ENCODE results near the gene TNNT3. TPM values are rescaled to one million over a fixed set of nuclear protein-coding genes. Genes with fewer than 3 reads are reported as not detected.

The TNNT3 gene
- total RNA-seq, 1 experiment from 2014 or later: not detected

GRCh38 chr11:1889224-1889930, 30.1 kb upstream of the TNNT3 start:
- DNase-seq: no peak
- no peaks in the 10 kb centered on the region for H4K20me1 ChIP-seq (ENCODE audit: low read length)
- BruUV-seq (replicated peaks): no TSS peak
- no peak for ATAC-seq
- no peaks in the 10 kb centered on the region; the same call in 1 of the 2 replicates for H3K27me3 ChIP-seq (ENCODE audit: low read length)
- intact Hi-C loops (cut with micrococcal nuclease): no loop called here
- H3K9me2 ChIP-seq (replicated peaks; ENCODE audit: low read length): no peaks in the 10 kb centered on the region
- ChIA-PET POLR2A (ENCODE audit: unreplicated experiment) (no interaction called here), CTCF (no interaction called here)
- H3F3A ChIP-seq (ENCODE audit: low read length, unreplicated experiment): no peaks in the 10 kb centered on the region
- no peak for TF ChIP-seq EZH2phosphoT487 (IDR thresholded peaks at IDR 0.05; ENCODE audit: borderline replicate concordance, low read length)
- TF ChIP-seq CTCF (conservative IDR thresholded peaks at IDR 0.05; ENCODE audit: low read depth, low read length): no peak
- no peak for TF ChIP-seq EZH2 (IDR thresholded peaks at IDR 0.05; ENCODE audit: low read length, unreplicated experiment)
- H2AFZ ChIP-seq (ENCODE audit: low read length): no peak overlapping the region
- no peaks in the 10 kb centered on the region for H3K36me3 ChIP-seq (ENCODE audit: low read depth, low read length)
- no peak overlapping the region for H3K4me2 ChIP-seq (ENCODE audit: low read length)
- no peaks in the 10 kb centered on the region for H3K4me1 ChIP-seq (ENCODE audit: insufficient read depth, low read length)
- H3K79me2 ChIP-seq (ENCODE audit: low read length): no peaks in the 10 kb centered on the region
- no peak overlapping the region for H3K9ac ChIP-seq (ENCODE audit: low read length)
- no peaks in the 10 kb centered on the region for H3K9me3 ChIP-seq (ENCODE audit: low read length)
- H3K4me3 ChIP-seq (ENCODE audit: low read length): no peak overlapping the region
- H3K27ac ChIP-seq (ENCODE audit: low read length): no peak overlapping the region

GRCh38 chr11:1889941-1890855, 29.3 kb upstream of the TNNT3 start:
- TF ChIP-seq CTCF (conservative IDR thresholded peaks at IDR 0.05; ENCODE audit: low read depth, low read length) (no peak), EZH2phosphoT487 (IDR thresholded peaks at IDR 0.05; ENCODE audit: borderline replicate concordance, low read length) (no peak), EZH2 (IDR thresholded peaks at IDR 0.05; ENCODE audit: low read length, unreplicated experiment) (no peak)
- intact Hi-C loops (cut with micrococcal nuclease): loop anchor here (10.0 kb wide), 1 partner anchor 55 kb away; the partner anchor contains the start of gene MRPL23
- POLR2A ChIA-PET (ENCODE audit: unreplicated experiment): no interaction called here
- CTCF ChIA-PET: no interaction called here
- Histone ChIP-seq H3F3A (ENCODE audit: low read length, unreplicated experiment) (no peaks in the 10 kb centered on the region), H3K9me2 (replicated peaks; ENCODE audit: low read length) (no peaks in the 10 kb centered on the region), H3K4me2 (ENCODE audit: low read length) (no peak overlapping the region), H3K27ac (ENCODE audit: low read length) (no peak overlapping the region), H3K27me3 (ENCODE audit: low read length) (no peaks in the 10 kb centered on the region; the same call in 1 of the 2 replicates), H3K36me3 (ENCODE audit: low read depth, low read length) (no peaks in the 10 kb centered on the region), H3K4me3 (ENCODE audit: low read length) (no peak overlapping the region), H3K9ac (ENCODE audit: low read length) (no peak overlapping the region), H3K9me3 (ENCODE audit: low read length) (no peaks in the 10 kb centered on the region), H2AFZ (ENCODE audit: low read length) (no peak overlapping the region), H3K4me1 (ENCODE audit: insufficient read depth, low read length) (no peaks in the 10 kb centered on the region), H4K20me1 (ENCODE audit: low read length) (no peaks in the 10 kb centered on the region), H3K79me2 (ENCODE audit: low read length) (no peaks in the 10 kb centered on the region)
- DNase-seq (no peak), ATAC-seq (no peak)
- BruUV-seq (replicated peaks): no TSS peak
